Prostate gland (tissue), 2 donors: Measurements from ENCODE around the gene EEF1AKMT4.

ENCODE experiments used
- CTCF ChIP-seq, 4 experiments: fragments of 200-600 bp in 2 of 4; fragments of 450-650 bp in 2 of 4; sonication (generic) in 2 of 4; IDR thresholded peaks; 1 replicate in 3 of 4; 2 replicates in 1 of 4; pipeline ENCODE4 v1.5.1; 2016 to 2019; ENCODE audit warnings: antibody characterized with exemption in 4 of 4, mild to moderate bottlenecking in 2 of 4, moderate library complexity in 2 of 4
- POLR2A ChIP-seq: fragments of 450-650 bp; IDR thresholded peaks from one replicate; pipeline ENCODE4 v1.6.1; 2016; ENCODE audit warnings: antibody characterized with exemption, mild to moderate bottlenecking
- POLR2AphosphoS5 ChIP-seq: sonication (generic); formaldehyde crosslinking; IDR thresholded peaks from one replicate; pipeline ENCODE4 v1.6.1; 2017; ENCODE audit warnings: antibody characterized with exemption

DNA sequence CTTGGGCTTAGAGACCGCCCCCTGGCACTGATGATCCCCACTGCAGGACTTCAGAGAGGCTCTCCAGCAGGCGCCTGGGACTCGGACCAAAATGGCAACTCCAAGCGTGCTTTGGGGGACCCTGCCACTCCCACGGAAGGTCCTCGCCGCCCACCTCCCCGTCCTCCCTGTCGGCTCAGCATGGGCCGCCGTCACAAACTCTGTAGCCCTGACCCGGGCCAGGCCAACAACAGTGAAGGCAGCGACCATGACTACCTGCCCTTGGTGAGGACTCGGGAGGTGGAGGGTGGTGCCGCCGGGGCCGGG lies 8.4 kb upstream of the EEF1AKMT4 start:
- TF ChIP-seq CTCF (IDR thresholded peaks at IDR 0.05), result no peak
- no peak for TF ChIP-seq POLR2A
- no peak for TF ChIP-seq POLR2AphosphoS5
